NCI-H345 (cell line): ENCODE data around the gene AKAP13.
"Not testable (repeated sequence)": the region's sequence is repeated elsewhere in the genome, so short reads cannot be mapped to it uniquely, and the experiment has no call there.

Experiments used
- DNase-seq: peaks from one replicate; lab custom pipeline; 2025; lab: John Stamatoyannopoulos, UW

AKAP13 gene

GRCh38 chr15:85535533-85536330, 155.3 kb downstream of the AKAP13 start:
- not testable (repeated sequence) for DNase-seq

DNA sequence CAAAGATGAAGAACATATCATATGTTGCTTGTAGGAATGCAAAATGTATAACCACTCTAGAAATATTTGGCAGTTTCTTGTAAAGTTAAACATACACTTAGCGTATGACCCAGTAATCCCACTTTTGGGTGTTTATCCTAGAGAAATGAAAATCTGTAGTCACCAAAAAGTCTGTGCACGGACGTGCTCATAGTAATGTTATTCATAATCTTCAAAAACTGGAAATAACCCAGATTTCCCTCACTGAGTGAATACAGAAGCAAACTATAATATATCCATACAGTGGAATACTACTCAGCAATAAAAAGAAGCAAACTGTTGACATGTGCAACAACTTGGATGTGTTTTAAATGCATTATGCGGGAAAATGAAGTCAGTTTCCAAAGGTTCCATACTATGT, 155.9 kb downstream of the AKAP13 start:
- no peak for DNase-seq

DNA sequence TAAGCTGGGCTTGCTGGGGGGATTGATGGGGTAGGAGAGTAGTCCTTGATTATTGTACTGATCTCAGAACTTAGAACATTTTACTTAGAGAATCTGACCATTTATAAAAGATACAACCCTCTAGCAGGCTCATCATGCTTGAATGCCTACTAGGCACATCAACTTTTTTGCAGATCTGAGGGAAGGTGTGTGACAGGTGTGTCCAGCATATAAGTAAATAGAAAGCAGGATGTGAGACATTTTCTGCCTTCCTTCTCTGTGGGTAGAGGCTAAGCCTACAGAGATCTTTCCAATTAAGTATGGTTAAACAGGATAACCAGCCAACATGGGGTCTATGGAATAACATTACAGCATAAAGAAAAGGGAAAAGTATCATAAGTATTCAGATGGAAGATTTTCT, 159.1 kb downstream of the AKAP13 start:
- DNase-seq = no peak

DNA sequence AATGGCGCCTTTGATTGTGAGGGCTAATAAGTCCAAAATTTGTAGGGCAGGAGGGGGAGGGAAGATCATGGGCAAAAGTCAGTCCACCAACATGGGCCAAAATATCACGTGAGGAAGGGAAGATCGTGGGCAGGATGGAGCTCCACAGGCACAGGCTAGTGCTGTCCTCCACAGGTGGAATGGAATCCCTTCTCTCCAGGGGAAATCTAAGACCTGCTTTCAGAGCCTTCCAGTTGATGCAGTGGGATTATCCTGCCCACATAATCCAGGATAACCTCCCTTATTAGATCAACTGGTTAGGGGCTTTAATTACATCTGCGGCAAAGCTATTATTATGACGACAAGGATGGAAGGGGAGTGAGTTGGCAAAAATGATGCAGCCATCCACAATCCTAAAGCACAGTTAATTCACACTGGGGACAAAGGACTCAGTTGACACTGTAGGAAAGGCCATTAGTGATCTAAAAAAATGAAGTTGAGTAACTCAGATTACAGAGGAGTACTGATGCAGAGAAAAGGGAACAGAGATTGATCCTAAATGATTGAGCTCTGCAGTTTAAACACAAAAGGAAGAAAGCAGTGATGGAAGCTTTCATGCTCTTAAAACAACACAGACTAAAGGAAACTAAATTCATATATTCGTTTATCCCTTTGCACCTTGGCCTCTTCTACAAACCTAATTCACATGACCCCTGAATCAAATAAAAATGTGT, 159.8 kb downstream of the AKAP13 start:
- no peak for DNase-seq

DNA sequence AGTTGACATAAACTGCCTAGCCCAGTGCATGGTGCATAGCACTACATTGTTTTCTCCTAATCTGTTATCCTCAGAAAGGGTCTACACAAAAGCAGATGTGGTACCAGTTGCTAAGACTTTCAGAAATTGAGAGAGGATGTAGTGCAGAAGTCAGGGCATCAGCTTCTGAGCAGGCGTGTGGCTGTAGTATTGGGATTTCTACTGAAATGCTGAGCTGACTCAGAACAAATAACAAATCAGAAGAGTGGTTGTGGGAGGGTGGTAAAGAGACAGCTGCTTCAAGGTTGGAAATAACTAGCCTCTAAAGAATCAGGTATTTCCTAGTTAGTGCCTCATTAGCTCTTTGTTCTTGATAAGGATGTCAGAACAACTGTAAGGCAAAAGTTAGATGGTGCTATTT, 161.3 kb downstream of the AKAP13 start:
- no peak for DNase-seq

GRCh38 chr15:85542488-85542887, 162.1 kb downstream of the AKAP13 start:
- no peak for DNase-seq

- DNase-seq = peak; percentile 56
Observed at GRCh38 chr15:85542895-85543331, 162.5 kb downstream of the AKAP13 start.

DNA sequence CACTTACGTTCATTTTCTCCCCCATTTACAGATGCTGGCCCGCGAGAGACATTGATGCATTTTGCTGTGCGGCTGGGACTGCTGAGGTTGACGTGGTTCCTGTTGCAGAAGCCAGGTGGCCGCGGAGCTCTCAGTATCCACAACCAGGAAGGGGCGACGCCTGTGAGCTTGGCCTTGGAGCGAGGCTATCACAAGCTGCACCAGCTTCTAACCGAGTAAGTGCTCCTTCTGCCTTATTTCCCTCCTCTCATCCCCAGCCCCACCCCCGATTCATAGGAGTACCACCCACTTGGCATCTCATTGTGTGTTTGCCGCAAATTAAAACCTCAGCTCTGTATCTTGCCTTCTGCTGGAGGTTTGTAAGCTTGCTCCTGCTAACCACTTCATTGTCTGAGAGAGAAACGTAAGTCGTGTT, 163.3 kb downstream of the AKAP13 start:
- no peak for DNase-seq

DNA sequence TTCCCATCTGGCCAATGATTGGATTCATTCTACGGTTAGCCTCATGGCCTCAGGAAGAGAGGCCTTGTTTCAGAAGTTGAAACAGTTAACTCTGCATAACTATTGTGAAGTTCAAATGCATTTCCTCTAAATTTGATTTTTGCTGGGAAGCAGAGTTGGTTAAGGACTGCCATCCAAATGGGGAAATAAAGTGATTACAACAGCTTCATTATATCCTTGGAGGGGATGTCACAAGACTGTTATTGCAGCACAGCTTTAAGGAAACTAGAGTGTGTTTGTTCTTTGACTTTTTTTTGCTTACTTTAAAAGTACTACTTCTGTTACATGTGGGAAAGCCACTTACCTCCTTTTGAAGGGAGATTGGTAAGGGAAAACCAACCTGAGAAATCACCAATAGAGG, 164.8 kb downstream of the AKAP13 start:
- DNase-seq = no peak

DNA sequence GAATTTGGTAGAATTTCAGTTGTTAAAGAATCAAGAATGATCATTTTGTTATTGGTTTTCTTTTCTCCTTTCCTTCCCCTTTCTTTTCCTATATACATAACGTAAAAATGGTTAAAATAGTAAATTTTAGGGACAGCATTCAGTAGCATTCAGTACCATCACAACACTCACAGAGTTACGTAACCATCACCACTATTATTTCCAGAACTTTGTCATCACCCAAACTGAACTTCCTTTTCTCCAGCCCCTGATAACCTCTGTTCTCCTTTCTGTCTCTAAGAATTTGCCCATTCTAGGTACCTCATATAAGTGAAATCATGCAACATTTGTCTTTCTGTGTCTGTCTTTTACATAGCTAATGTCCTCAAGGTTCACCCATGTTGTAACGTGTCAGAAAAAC, 165.3 kb downstream of the AKAP13 start:
- no peak for DNase-seq

GRCh38 chr15:85547386-85547785, 167.0 kb downstream of the AKAP13 start:
- DNase-seq = no peak

- DNase-seq = no peak
Observed at GRCh38 chr15:85550283-85550682, 169.9 kb downstream of the AKAP13 start.

DNA sequence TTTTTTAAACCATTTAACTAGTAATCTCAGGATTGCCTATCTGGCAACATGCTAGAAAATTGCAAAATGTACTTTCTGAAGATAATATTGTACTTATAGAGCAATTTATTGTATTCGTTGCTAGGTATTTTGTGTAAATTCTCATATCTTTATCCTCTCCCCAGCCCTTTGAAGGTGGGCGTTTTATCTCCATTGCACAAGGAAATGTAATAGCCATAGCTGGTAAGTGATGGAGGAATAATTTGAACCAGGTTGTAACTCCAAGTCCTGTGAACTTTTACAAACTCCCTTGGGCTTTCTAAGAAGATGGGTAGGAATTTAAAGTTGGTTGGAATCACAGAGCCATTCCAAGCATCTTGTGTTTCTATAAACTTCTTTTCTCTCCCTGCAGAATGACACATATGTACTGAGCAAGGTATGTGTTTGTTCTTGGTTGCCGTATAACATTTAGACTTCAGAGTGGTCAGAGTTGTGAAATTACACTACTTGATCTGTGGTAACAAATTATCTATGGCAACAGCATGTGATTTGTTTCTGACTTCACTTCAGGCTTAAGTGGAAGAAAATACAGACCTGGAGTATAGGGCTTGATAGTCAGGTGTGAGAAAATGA, 170.9 kb downstream of the AKAP13 start:
- DNase-seq = no peak

GRCh38 chr15:85554852-85555521, 174.6 kb downstream of the AKAP13 start:
- no peak for DNase-seq

DNA sequence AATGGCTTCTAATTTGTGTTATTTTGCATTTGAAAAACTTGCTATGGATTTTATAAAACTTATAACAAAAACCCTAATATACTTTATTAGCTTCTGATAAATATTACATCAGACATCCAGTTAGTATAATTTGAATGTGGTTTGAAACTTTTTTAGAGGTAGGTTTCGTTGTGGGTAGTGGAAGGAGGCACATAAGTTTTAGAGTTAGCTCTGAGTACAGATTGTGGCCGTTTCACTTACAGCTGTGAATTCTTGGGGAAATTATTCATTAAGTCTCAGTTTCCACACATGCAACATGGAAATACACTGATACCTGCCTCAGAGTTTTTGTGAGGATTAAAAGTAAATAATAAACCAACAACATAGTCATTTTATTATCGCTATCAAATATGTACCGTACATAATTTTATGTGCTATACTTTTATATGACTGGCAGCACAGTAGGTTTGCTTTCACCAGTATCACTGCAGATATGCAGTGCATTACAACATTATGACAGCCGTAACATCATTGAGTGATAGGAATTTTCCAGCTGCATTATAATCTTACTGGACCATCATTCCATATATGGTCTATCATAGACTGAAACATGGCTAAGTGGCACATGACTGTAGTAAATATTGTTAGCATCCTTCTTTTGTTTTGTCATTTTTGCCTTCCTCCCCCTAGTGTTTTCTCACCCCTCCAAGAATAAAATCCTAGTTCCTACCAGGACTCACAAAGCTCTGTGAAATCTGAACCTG, 175.6 kb downstream of the AKAP13 start:
- no peak for DNase-seq

GRCh38 chr15:85556618-85556895, 176.2 kb downstream of the AKAP13 start:
- no peak for DNase-seq

DNA sequence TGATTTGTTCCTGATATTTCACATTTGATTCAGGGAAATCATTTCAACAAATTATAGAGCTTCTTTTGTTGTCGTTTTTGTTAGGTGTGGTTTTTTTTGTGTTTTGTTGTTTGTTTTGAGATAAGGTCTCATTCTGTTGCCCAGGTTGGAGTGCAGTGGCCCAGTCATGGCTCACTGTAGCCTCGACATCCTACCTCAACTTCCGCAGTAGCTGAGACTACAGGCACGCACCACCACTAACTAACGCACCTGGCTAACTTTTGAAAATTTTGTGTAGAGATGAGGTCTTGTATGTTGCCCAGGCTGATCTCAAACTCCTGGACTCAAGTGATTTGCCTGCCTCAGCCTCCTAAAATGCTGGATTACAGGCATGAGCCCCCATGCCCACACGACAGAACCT, 177.0 kb downstream of the AKAP13 start:
- no peak for DNase-seq

DNA sequence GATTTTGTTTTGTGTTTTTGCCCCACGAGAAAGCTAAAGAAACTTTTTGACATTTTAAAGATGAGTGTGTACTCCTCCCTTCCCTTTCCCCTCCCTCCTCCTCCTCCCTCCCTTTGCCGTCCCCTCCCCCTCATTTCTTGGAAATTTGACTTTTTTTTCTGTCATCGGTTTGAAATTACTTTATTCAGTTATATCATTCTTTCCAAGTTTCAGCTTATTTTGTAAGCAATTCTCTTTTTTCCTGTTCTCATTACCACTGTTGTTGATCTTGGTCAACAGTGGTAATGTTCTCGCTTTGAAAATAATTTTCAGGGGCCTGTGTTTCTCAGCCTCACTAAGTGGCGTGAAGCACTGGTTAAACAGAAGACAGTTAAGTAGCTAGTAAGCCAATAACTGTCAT, 178.4 kb downstream of the AKAP13 start:
- DNase-seq = no peak

DNA sequence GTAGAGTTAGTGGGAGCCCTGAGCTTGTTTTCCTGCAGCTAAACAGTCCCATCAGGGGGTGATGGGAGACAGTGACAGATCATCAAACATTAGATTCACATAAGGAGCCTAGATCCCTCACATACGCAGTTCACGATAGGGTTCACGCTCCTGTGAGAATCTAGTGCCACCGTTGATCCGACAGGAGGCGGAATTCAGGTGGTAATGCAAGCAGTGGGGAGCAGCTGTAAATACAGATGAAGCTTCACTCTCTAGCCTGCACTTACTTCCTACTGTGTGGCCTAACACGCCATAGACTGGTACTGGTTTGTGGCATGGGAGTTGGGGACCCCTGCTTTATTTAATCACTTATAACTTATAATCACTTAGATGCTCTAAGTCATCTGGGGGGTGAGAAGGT, 179.1 kb downstream of the AKAP13 start:
- no peak for DNase-seq

- no peak for DNase-seq
Observed at GRCh38 chr15:85562824-85563223, 182.4 kb downstream of the AKAP13 start.

DNA sequence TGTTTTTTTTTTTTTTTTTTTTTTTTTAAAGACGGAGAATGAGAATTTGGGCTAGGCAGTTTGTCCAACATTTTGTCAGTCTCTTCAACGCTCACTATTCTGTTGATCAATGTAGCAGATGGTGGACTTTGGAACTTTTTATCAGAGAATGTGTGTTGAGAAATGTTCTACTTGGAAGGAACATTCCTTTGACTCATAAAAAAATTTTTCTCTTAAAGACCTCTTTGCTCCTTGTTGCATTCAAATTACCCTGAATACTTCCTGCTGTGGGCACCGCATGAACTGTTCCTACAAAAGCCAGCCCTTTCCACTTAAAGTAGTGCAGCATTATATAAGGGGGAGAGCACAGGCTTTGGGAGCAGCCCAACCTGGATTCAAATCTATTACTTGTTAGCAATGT, 182.9 kb downstream of the AKAP13 start:
- no peak for DNase-seq

DNA sequence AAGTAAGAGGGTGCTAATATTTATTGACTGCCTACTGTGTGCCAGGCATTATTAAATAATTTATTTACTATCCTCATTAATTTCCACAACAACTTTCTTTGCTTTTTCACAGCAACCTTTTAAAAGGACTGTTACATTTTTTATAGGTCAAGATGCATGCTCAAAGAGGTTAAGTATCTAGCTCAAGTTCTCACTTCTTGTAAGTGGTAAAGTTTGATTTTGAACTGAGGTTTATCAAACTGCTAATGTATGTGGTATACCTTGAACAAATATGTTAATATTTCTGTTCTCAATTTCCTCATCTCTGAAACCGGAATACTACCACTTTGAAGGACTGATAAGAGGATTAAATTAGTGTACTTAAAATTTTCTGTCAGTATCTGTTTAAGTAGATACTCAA, 183.3 kb downstream of the AKAP13 start:
- no peak for DNase-seq
